Choroid plexus epithelial cell (primary cell): ENCODE measurements around the gene OPHN1.
"Not testable (repeated sequence)": the region's sequence is repeated elsewhere in the genome, so short reads cannot be mapped to it uniquely, and the experiment has no call there.

Source experiments
- DNase-seq: peaks from one replicate; pipeline ENCODE4 v3.0.0-alpha.2; 2010; ENCODE audit warnings: low read depth
- H3K4me3 ChIP-seq: 2 replicates; pipeline ENCODE4 v1.5.1; 2011; ENCODE audit warnings: low read depth, mild to moderate bottlenecking, control low read depth, low read length, moderate library complexity
- CTCF ChIP-seq: conservative IDR thresholded peaks from 2 replicates; pipeline ENCODE4 v1.5.1; 2011; ENCODE audit warnings: low read depth, mild to moderate bottlenecking, control low read depth, inconsistent platforms, low read length, moderate library complexity

Gene OPHN1

DNA sequence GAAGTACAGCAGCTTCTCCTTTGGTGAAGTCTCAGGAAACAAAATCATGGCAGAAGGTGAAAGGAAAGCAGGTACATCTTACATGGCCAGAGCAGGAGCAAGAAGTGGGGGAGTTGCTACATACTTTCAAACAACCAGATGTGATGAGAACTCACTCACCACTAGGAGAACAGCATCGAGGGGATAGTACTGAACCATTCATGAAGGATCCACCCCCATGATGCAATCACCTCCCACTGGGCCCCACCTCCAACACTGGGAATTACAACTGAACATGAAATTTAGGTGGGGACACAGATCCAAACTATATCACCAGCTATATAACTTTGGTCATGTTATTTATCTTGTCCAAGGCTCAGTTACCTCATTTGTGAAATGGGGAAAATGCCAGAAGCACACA is 159.4 kb downstream of the OPHN1 start:
- DNase-seq: peak; percentile 50
- peak; percentile 20 for TF ChIP-seq CTCF
- H3K4me3 ChIP-seq: no peak overlapping the region

GRCh38 chrX:68264793-68265192 is 168.5 kb downstream of the OPHN1 start:
- DNase-seq, H3K4me3 ChIP-seq: not testable (repeated sequence)

- DNase-seq: peak; percentile 22
- TF ChIP-seq CTCF: no peak
- no peak overlapping the region for H3K4me3 ChIP-seq
Measured at GRCh38 chrX:68261060-68261672, 172.1 kb downstream of the OPHN1 start.

DNA sequence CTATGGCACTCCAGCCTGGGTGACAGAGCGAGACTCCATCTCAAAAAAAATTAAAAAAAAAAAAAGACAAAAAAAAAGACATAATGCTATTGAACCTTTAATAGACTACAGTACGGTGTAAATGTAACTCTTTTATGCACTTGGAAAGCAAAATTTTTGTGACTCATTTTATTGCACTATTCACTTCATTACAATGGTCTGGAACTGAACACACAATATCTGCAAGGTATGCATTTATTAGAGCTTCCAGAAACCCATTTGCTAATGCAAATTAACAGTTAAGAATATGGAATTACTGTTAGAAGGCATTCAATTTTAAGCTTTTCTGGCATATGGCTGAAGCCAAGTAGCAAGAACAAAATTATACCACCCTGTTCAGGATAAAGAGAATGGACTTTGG is 176.3 kb downstream of the OPHN1 start:
- TF ChIP-seq CTCF: no peak
- no peak for DNase-seq
- no peak overlapping the region for H3K4me3 ChIP-seq

DNA sequence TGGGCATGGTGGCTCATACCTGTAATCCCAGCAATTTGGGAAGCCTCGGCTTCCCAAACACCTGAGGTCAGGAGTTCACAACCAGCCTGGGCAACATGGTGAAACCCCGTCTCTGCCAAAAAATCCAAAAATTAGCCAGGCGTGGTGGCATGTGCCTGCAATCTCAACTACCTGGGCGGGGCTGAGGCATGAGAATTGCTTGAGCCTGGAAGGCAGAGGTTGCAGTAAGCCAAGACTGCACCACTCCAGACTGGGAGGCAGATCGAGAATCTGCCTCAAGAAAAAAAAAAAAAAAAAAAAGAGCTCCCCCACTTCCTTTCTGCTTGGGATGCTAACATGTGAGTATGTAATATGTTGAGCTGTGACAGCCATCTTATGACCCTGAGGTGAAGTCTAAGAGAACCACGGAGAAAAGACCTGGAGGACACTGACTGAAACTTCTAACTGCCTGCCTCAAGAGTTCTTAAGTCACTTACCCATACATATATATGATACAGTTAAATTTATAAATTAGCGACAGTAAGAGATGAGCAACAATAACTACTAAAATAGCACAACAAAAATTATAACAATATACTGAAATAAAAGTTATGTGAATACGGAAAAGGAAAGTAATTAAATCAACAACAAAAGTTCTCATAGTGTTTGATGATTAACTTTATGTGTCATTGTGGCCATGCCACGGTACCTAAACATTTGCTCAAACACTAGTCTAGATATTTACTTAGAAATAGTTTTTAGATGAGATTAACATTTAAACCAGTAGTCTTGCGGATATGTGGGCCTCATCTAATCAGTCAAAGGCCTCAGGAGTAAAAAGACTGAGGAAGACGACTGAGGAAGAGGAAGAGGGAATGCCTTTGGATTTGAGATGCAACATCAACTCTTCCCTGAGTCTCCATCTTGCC is 178.3 kb downstream of the OPHN1 start:
- no peak for DNase-seq
- TF ChIP-seq CTCF: no peak
- no peak overlapping the region for H3K4me3 ChIP-seq

DNA sequence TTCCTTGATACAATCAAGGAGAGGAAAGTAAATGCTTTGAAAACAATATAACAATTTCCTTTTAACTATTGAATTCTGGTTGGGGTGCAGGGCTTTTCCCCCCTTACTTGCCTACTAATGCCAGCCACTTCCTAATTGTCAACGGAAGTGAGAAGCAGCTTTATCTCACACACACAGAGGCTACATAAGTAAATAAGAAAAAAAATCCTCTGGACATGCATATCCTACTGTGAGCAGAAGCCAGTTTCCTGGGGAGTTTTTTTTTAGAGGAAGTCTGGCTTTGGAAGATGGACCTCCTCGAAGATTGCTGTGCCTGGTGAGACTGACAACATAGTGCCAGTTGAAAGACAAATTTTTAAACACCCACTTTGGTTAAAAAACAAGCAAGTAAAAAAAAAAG is 180.6 kb downstream of the OPHN1 start:
- no peak for TF ChIP-seq CTCF
- DNase-seq: peak; percentile 10

GRCh38 chrX:68249903-68250302 is 183.4 kb downstream of the OPHN1 start:
- TF ChIP-seq CTCF: no peak
- DNase-seq: no peak
- no peak overlapping the region for H3K4me3 ChIP-seq

More for the DNA sequence above, 180.6 kb downstream of the OPHN1 start:
- H3K4me3 ChIP-seq: no peak overlapping the region
